Subcutaneous adipose tissue (tissue), 4 donors: ENCODE measurements around the gene NDE1. TPM values are rescaled to one million over a fixed set of nuclear protein-coding genes. Genes with fewer than 3 reads are reported as not detected.

Experiments
- CTCF ChIP-seq: fragments of 450-650 bp; IDR thresholded peaks from one replicate; pipeline ENCODE4 v1.5.1; 2016; ENCODE audit warnings: low read depth, mild to moderate bottlenecking, control low read depth, antibody characterized with exemption, moderate library complexity
- total RNA-seq, 4 donors: library from RNA; depleted of rRNA; stranded (reverse); fragments of >200 nt; gene quantifications; one replicate each; pipeline ENCODE4 v1.1.0, GENCODE V29; 2016

Gene NDE1
- total RNA-seq, 4 donors from 2014 or later = 15.1 to 34.8 (median 22.7) TPM

DNA sequence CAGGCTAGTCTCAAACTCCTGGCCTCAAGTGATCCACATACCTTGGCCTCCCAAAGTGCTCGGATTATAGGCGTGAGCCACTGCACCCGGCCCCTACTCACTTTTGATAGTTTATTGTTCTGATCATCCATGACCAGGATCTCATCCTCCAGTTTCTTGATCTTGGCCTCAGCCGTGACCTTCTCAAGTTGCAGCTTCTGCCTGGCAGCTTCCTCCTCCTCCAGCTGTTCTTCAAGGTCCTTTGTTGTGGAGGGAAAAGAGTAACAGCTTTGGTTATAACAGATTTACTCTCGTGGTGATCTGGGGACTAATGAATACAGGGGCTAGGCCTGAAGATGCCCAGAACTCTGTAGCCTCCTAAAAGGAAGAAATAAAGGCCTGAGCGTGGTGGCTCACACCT is 89.9 kb downstream of the NDE1 start:
- no peak for TF ChIP-seq CTCF

DNA sequence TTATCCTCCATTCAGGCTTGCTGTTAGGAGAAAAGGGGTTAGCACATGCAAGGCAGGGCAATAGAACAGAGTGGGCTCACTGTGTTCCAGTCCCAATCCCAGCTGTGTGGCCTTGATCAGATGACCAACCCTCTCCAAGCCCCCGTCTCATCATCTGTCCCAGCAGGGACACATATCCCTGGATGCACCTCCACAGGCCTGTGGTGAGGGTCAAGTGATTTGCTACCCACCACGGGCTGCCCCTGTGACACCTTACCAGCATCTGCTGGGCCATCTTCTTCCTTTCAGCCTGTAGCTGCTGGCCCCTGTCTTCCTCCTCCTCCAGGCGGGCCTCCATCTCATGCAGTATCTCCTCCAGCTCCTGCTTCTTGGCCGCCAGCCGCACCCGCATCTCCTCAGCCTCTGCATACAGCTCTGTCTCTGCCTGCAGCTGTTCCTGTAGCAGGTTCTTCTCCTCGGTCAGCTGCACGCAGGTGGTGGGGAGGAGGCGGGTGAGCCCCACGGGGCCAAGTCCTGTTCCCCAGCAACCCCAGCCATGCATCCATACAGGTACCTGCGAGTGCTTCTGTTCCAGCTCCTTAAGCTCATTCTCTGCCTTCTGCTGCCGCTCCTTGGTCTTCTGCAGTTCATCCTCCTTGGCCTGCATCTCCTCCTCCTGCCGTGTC is 91.3 kb downstream of the NDE1 start:
- no peak for TF ChIP-seq CTCF

DNA sequence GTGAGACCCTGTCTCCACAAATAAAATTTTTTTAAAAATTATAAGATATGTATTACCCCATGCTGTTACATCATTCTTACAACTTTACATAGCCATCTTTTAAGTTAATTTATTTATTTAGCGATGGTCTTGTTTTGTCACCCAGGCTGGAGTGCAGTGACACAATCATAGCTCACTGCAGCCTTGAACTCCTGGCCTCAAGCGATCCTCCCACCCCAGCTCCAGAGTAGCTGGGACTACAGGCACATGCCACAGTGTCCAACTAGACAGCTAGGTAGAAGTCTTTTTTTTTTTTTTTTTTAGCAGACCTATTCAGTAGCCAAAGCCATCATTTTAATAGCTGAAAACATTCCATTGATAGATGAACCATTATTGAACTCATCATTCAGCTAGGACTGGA is 92.7 kb downstream of the NDE1 start:
- TF ChIP-seq CTCF = no peak

DNA sequence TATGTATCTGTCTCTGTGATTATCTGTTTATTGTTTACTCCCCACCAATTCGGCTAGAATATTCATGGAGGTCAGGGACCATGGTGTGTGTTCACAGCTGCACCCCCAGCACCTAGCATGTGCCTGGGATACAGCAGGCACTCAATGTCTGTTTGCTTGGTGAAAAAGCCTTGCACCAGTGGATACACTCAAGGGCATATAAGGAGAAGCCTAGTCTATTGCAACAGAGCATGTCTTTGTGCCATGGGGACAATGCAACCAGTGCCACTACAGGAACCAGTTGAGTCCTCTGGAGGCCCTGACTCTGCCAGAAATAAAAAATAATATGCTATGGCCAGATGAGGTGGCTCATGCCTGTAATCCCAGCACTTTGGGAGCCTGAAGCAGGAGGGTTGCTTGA is 93.6 kb downstream of the NDE1 start:
- TF ChIP-seq CTCF = no peak

DNA sequence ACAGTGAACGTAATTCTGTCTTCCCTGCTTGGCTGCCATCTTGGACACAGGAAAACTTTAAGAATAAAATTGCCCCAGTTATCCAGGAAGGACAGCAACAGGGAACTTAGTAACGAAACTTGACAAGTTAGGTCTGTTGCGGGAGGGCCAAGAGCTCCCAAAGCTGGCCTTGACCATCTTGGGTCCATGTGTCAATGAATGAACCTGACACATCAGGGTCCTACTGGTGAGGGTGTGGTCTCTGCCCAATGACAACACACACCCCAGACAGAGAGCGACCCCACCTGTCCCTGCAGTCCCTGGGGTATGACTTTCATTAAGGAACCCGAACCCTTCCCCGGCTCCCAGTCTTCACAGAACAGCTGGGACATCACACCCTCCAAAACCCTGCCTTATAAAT is 96.3 kb downstream of the NDE1 start:
- TF ChIP-seq CTCF = no peak

DNA sequence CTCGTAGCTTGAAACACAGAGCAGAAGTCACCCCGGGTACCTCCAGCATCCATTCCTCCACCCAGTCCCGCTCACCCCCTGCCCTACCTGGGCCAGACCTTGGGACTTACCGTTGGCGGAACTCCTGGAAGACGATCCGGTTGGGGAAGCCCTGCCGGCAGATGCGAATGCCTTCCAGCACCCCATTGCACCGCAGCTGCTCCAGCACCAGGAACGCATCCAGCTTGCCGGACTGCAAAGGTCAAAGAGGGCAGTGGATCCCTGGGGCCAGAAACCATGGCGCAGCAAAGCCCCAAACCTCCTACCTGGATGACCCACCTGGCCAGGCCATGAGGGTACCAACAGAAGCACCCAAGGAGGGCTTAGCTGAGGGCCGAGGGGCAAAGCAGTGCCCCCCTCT is 97.9 kb downstream of the NDE1 start:
- no peak for TF ChIP-seq CTCF

GRCh38 chr16:15748654-15749053 is 98.6 kb downstream of the NDE1 start:
- TF ChIP-seq CTCF = no peak
